ENCODE results near the gene EIF3K.

DNA sequence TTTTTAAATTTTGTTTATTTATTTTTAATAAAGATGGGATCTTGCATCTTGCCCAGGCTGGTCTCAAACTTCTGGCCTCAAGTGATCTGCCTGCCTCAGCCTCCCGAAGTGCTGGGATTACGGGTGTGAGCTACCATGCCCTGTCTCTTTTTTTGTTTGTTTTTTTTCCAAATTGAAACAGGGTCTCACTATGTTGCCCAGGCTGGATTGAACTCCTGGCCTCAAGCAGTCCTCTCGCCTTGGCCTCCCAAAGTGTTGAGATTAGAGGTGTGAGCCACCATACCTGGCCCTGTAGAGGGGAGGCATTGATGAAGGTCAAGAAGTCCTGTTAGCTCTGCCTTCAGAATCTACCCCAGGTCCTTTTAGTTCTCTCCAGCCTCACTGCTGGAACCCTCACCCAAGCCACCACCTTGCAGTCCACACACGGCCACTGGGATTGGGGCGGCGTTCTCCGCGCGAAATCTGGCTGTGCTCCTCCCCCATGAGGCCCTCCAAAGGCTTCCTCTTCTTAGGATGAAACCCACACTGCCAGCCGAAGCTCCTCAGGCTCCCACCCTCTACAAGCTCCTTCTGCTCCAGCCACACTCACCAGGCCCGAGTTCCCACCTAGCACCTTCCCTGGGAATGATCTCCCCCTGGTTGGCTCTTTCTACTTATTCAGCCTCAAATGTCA lies 63.3 kb downstream of the EIF3K start:
- TF ChIP-seq, protein P1, sequence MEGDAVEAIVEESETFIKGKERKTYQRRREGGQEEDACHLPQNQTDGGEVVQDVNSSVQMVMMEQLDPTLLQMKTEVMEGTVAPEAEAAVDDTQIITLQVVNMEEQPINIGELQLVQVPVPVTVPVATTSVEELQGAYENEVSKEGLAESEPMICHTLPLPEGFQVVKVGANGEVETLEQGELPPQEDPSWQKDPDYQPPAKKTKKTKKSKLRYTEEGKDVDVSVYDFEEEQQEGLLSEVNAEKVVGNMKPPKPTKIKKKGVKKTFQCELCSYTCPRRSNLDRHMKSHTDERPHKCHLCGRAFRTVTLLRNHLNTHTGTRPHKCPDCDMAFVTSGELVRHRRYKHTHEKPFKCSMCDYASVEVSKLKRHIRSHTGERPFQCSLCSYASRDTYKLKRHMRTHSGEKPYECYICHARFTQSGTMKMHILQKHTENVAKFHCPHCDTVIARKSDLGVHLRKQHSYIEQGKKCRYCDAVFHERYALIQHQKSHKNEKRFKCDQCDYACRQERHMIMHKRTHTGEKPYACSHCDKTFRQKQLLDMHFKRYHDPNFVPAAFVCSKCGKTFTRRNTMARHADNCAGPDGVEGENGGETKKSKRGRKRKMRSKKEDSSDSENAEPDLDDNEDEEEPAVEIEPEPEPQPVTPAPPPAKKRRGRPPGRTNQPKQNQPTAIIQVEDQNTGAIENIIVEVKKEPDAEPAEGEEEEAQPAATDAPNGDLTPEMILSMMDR (IDR thresholded peaks at IDR 0.05), result no peak
- TF ChIP-seq POLR2A (IDR thresholded peaks at IDR 0.05) (no peak), POLR2AphosphoS5 (IDR thresholded peaks at IDR 0.05) (no peak)

Measured in transverse colon (tissue), 4 donors.